Measurements from ENCODE around the gene CNOT6. TPM values are rescaled to one million over a fixed set of nuclear protein-coding genes. Genes with fewer than 3 reads are reported as not detected.

Gene CNOT6
- total and polyA plus RNA-seq, 4 donors = 1.4 to 25.0 (median 4.2) TPM

DNA sequence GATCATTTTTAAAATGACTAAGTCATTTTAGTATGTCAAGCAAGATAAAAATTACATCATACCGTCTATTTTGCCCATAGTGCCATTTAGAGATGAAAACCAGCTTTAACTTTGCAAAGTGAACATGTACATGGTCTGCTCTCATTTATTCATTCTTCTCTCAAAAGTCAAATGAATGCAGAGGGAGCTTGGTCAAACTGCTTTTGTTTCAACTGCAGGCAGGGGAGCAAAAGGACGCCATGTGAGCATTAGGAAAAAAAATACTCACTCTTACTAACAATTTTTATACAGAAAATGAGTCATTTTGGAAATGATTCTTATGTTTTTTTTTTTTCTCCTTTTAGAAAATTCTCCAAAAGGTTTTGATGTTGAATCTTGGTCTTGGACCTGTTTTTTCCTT is 81.4 kb downstream of the CNOT6 start (continued):
- TF ChIP-seq EGR1 (IDR thresholded peaks at IDR 0.05; ENCODE audit: low read depth in 2 of 2) (no peak), GABPA (IDR thresholded peaks at IDR 0.05 in 1 of 2, conservative IDR thresholded peaks at IDR 0.05 in 1 of 2) (no peak)

DNA sequence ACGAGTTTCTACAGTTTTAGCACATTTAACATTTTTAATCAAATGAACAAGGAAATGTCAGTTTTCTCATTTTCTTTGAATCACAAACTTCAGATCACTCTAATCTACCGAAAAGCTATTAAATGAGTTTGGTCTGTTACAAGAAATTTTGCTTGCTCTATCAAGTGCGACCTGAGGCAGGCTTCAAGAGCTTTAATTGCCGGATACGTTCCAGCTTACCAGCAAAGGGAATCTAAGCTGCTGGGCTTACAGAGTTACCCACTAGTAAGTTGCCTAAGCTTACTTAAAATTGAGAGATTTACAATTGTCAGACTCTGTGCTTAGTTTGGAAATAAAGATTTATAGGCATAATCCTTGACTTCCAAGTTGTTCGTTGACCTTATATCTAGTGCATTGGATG is 86.5 kb downstream of the CNOT6 start:
- Histone ChIP-seq H3K4me1 (ENCODE audit: control insufficient read depth in 4 of 4, insufficient read depth in 4 of 4, low read length in 3 of 4) (no peaks in the 10 kb centered on the region), H3K36me3 (ENCODE audit: control insufficient read depth in 4 of 4, insufficient read depth in 3 of 4, low read depth in 1 of 4, low read length in 3 of 4) (peaks cover 0 to 8% (median 6%) of the 10 kb centered on the region in 4 donors), H3K4me3 (ENCODE audit: low read depth in 1 of 3, low read length in 3 of 3) (no peak overlapping the region), H3K27ac (ENCODE audit: low read depth in 1 of 2, low read length in 2 of 2) (no peak overlapping the region), H3K27me3 (ENCODE audit: control insufficient read depth in 4 of 4, insufficient read depth in 4 of 4, low read length in 3 of 4) (no peaks in the 10 kb centered on the region), H3K9me3 (ENCODE audit: control insufficient read depth in 4 of 4, low read length in 3 of 4) (no peaks in the 10 kb centered on the region), H3K9ac (ENCODE audit: low read depth in 1 of 2, low read length in 2 of 2) (no peak overlapping the region)
- no peak for TF ChIP-seq HNF4A (conservative IDR thresholded peaks at IDR 0.05)
- TF ChIP-seq, protein P1, sequence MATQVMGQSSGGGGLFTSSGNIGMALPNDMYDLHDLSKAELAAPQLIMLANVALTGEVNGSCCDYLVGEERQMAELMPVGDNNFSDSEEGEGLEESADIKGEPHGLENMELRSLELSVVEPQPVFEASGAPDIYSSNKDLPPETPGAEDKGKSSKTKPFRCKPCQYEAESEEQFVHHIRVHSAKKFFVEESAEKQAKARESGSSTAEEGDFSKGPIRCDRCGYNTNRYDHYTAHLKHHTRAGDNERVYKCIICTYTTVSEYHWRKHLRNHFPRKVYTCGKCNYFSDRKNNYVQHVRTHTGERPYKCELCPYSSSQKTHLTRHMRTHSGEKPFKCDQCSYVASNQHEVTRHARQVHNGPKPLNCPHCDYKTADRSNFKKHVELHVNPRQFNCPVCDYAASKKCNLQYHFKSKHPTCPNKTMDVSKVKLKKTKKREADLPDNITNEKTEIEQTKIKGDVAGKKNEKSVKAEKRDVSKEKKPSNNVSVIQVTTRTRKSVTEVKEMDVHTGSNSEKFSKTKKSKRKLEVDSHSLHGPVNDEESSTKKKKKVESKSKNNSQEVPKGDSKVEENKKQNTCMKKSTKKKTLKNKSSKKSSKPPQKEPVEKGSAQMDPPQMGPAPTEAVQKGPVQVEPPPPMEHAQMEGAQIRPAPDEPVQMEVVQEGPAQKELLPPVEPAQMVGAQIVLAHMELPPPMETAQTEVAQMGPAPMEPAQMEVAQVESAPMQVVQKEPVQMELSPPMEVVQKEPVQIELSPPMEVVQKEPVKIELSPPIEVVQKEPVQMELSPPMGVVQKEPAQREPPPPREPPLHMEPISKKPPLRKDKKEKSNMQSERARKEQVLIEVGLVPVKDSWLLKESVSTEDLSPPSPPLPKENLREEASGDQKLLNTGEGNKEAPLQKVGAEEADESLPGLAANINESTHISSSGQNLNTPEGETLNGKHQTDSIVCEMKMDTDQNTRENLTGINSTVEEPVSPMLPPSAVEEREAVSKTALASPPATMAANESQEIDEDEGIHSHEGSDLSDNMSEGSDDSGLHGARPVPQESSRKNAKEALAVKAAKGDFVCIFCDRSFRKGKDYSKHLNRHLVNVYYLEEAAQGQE (IDR thresholded peaks at IDR 0.05) = no peak
- no peak for TF ChIP-seq TAF1 (conservative IDR thresholded peaks at IDR 0.05)
- no peak for TF ChIP-seq YY1 (IDR thresholded peaks at IDR 0.05)
- no peak for TF ChIP-seq JUND (IDR thresholded peaks at IDR 0.05)
- no peak for TF ChIP-seq NR2F2 (IDR thresholded peaks at IDR 0.05)
- TF ChIP-seq HNF4G (IDR thresholded peaks at IDR 0.05) = no peak
- no peak for TF ChIP-seq FOXA1 (IDR thresholded peaks at IDR 0.05)
- TF ChIP-seq FOXA2 (IDR thresholded peaks at IDR 0.05) = no peak
- TF ChIP-seq, protein P2, sequence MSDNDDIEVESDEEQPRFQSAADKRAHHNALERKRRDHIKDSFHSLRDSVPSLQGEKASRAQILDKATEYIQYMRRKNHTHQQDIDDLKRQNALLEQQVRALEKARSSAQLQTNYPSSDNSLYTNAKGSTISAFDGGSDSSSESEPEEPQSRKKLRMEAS (IDR thresholded peaks at IDR 0.05) = no peak
- TF ChIP-seq EGR1 (IDR thresholded peaks at IDR 0.05; ENCODE audit: low read depth in 2 of 2) = no peak
- TF ChIP-seq, protein P3, sequence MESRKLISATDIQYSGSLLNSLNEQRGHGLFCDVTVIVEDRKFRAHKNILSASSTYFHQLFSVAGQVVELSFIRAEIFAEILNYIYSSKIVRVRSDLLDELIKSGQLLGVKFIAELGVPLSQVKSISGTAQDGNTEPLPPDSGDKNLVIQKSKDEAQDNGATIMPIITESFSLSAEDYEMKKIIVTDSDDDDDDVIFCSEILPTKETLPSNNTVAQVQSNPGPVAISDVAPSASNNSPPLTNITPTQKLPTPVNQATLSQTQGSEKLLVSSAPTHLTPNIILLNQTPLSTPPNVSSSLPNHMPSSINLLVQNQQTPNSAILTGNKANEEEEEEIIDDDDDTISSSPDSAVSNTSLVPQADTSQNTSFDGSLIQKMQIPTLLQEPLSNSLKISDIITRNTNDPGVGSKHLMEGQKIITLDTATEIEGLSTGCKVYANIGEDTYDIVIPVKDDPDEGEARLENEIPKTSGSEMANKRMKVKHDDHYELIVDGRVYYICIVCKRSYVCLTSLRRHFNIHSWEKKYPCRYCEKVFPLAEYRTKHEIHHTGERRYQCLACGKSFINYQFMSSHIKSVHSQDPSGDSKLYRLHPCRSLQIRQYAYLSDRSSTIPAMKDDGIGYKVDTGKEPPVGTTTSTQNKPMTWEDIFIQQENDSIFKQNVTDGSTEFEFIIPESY (IDR thresholded peaks at IDR 0.05) = no peak
- TF ChIP-seq, protein P4, sequence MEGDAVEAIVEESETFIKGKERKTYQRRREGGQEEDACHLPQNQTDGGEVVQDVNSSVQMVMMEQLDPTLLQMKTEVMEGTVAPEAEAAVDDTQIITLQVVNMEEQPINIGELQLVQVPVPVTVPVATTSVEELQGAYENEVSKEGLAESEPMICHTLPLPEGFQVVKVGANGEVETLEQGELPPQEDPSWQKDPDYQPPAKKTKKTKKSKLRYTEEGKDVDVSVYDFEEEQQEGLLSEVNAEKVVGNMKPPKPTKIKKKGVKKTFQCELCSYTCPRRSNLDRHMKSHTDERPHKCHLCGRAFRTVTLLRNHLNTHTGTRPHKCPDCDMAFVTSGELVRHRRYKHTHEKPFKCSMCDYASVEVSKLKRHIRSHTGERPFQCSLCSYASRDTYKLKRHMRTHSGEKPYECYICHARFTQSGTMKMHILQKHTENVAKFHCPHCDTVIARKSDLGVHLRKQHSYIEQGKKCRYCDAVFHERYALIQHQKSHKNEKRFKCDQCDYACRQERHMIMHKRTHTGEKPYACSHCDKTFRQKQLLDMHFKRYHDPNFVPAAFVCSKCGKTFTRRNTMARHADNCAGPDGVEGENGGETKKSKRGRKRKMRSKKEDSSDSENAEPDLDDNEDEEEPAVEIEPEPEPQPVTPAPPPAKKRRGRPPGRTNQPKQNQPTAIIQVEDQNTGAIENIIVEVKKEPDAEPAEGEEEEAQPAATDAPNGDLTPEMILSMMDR (IDR thresholded peaks at IDR 0.05; ENCODE audit: low read depth, low read length, missing input control) = no peak
- 91% methylated on average over 6 of the region's 6 CpGs for WGBS
- no peak for DNase-seq (ENCODE audit: low spot score)

DNA sequence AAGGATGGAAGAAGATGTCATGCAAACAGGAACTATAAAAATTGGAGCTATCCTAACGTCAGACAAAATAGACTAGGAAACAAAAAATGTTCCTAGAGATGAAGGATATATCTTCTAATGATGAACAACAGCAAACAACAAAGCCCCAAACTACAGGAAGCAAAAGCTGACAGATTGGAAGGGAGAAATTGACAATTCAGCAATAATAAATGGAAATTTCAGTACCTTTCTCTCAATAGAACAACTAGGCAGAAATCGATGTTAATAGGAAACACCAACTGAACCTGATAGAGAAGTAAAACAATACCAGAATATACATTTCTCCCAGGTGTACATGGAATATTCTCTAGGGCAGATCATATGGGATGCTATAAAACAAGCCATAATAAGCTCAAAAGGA is 89.6 kb downstream of the CNOT6 start:
- no peak for DNase-seq (ENCODE audit: low spot score)
- 76% methylated on average over 2 of the region's 2 CpGs for WGBS
- TF ChIP-seq, protein P2 (IDR thresholded peaks at IDR 0.05) = no peak
- TF ChIP-seq RXRA (IDR thresholded peaks at IDR 0.05) (no peak), GABPA (IDR thresholded peaks at IDR 0.05 in 1 of 2, conservative IDR thresholded peaks at IDR 0.05 in 1 of 2) (no peak), HNF4G (IDR thresholded peaks at IDR 0.05) (no peak), FOXA1 (IDR thresholded peaks at IDR 0.05) (no peak), YY1 (IDR thresholded peaks at IDR 0.05) (no peak), JUND (IDR thresholded peaks at IDR 0.05) (no peak), TAF1 (conservative IDR thresholded peaks at IDR 0.05) (no peak), FOXA2 (IDR thresholded peaks at IDR 0.05) (no peak)
- TF ChIP-seq, protein P1 (IDR thresholded peaks at IDR 0.05) = no peak
- TF ChIP-seq, protein P4 (IDR thresholded peaks at IDR 0.05; ENCODE audit: low read depth, low read length, missing input control) = no peak

More for the DNA sequence above, 89.6 kb downstream of the CNOT6 start:
- no peaks in the 10 kb centered on the region for H3K4me1 ChIP-seq (ENCODE audit: control insufficient read depth in 4 of 4, insufficient read depth in 4 of 4, low read length in 3 of 4)
- H3K36me3 ChIP-seq (ENCODE audit: control insufficient read depth in 4 of 4, insufficient read depth in 3 of 4, low read depth in 1 of 4, low read length in 3 of 4) = no peaks in the 10 kb centered on the region
- H3K4me3 ChIP-seq (ENCODE audit: low read depth in 1 of 3, low read length in 3 of 3) = no peak overlapping the region
- no peaks in the 10 kb centered on the region for H3K27me3 ChIP-seq (ENCODE audit: control insufficient read depth in 4 of 4, insufficient read depth in 4 of 4, low read length in 3 of 4)
- no peak overlapping the region for H3K27ac ChIP-seq (ENCODE audit: low read depth in 1 of 2, low read length in 2 of 2)
- no peaks in the 10 kb centered on the region for H3K9me3 ChIP-seq (ENCODE audit: control insufficient read depth in 4 of 4, low read length in 3 of 4)
- no peak overlapping the region for H3K9ac ChIP-seq (ENCODE audit: low read depth in 1 of 2, low read length in 2 of 2)
